HG02678 (cell line): ENCODE results near the gene INHA.

Experiments
- ATAC-seq: cut with Tn5 transposase; IDR thresholded peaks from one replicate; pipeline ENCODE4 v1.9.1; 2021; ENCODE audit warnings: mild to moderate bottlenecking, moderate library complexity; ENCODE audit not compliant: unreplicated experiment

The INHA gene

GRCh38 chr2:219557320-219557719 is 14.8 kb upstream of the INHA start:
- no peak for ATAC-seq

GRCh38 chr2:219557791-219558785 is 14.0 kb upstream of the INHA start:
- no peak for ATAC-seq

GRCh38 chr2:219559156-219559915 is 12.8 kb upstream of the INHA start:
- no peak for ATAC-seq

GRCh38 chr2:219560037-219560892 is 11.8 kb upstream of the INHA start:
- peak; percentile 43 for ATAC-seq

- ATAC-seq: no peak
These were observed 11.3 kb upstream of the INHA start for GRCh38 chr2:219560893-219561178.

- no peak for ATAC-seq
These were observed 10.7 kb upstream of the INHA start for GRCh38 chr2:219561179-219562048.

- ATAC-seq: no peak
These were observed 9.8 kb upstream of the INHA start for GRCh38 chr2:219562049-219563020.

GRCh38 chr2:219563271-219563928 is 8.7 kb upstream of the INHA start:
- no peak for ATAC-seq

GRCh38 chr2:219565130-219566080 is 6.7 kb upstream of the INHA start:
- ATAC-seq: no peak

GRCh38 chr2:219566640-219567039 is 5.5 kb upstream of the INHA start:
- no peak for ATAC-seq

- no peak for ATAC-seq
These were observed 5.0 kb upstream of the INHA start for GRCh38 chr2:219567131-219567530.

- ATAC-seq: no peak
These were observed 4.2 kb upstream of the INHA start for GRCh38 chr2:219567791-219568361.

- ATAC-seq: no peak
These were observed 3.1 kb upstream of the INHA start for GRCh38 chr2:219569041-219569440.

GRCh38 chr2:219569635-219570034 is 2.5 kb upstream of the INHA start:
- no peak for ATAC-seq

- ATAC-seq: no peak
These were observed 1.8 kb upstream of the INHA start for GRCh38 chr2:219570194-219570923.

GRCh38 chr2:219570924-219571310 is 1.2 kb upstream of the INHA start:
- ATAC-seq: no peak
